Uterus (tissue), 2 donors: ENCODE measurements around the gene VKORC1.

Experiments
- CTCF ChIP-seq, 4 experiments: fragments of 200-600 bp in 2 of 4; fragments of 450-650 bp in 2 of 4; sonication (generic) in 2 of 4; IDR thresholded peaks; one replicate each; pipeline ENCODE4 v1.5.1; 2016 to 2019; ENCODE audit warnings: antibody characterized with exemption in 4 of 4, mild to moderate bottlenecking in 2 of 4, moderate library complexity in 1 of 4
- POLR2A ChIP-seq, 2 donors: fragments of 450-650 bp; IDR thresholded peaks; one replicate each; pipeline ENCODE4 v1.6.1; 2016; ENCODE audit warnings: antibody characterized with exemption in 2 of 2, mild to moderate bottlenecking in 1 of 2, moderate library complexity in 1 of 2

GRCh38 chr16:31064882-31065461 is 29.6 kb downstream of the VKORC1 start:
- TF ChIP-seq CTCF (IDR thresholded peaks at IDR 0.05) (no peak), POLR2A (IDR thresholded peaks at IDR 0.05) (no peak)
